CD14-positive monocyte (primary cell): ENCODE measurements around the gene MRTFB. TPM values are rescaled to one million over a fixed set of nuclear protein-coding genes. Genes with fewer than 3 reads are reported as not detected.

Experiments
- DNase-seq, 3 donors: peaks; one replicate each; pipeline ENCODE4 v3.0.0-alpha.2; 2011 to 2022
- H2AFZ ChIP-seq: 2 replicates; pipeline ENCODE4 v1.6.0; 2012; ENCODE audit warnings: mild to moderate bottlenecking, low read depth, low read length, inconsistent platforms; ENCODE audit not compliant: insufficient read depth, poor library complexity, severe bottlenecking
- H3K27ac ChIP-seq, 2 donors: 1 replicate in 1 of 2; 2 replicates in 1 of 2; pipeline ENCODE4 v1.5.1; 2012 to 2013; ENCODE audit warnings: low read length in 2 of 2, control low read depth in 1 of 2, inconsistent platforms in 1 of 2, low read depth in 1 of 2, mild to moderate bottlenecking in 1 of 2
- H3K27me3 ChIP-seq, 2 donors: one replicate each; pipeline versions ENCODE4 v1.6.0 to v1.6.1; 2011 to 2013; ENCODE audit warnings: low read length in 2 of 2; ENCODE audit not compliant: control insufficient read depth in 2 of 2, insufficient read depth in 2 of 2
- H3K36me3 ChIP-seq, 2 donors: replicated peaks in 1 of 2; 1 replicate in 1 of 2; 2 replicates in 1 of 2; pipeline versions ENCODE4 v1.5.1 to v1.6.1; 2012 to 2013; ENCODE audit warnings: low read length in 2 of 2, control low read depth in 1 of 2, inconsistent platforms in 1 of 2, mild to moderate bottlenecking in 1 of 2; ENCODE audit not compliant: insufficient read depth in 2 of 2, control insufficient read depth in 1 of 2
- H3K4me1 ChIP-seq, 2 donors: 1 replicate in 1 of 2; 2 replicates in 1 of 2; pipeline versions ENCODE4 v1.5.1 to v1.6.1; 2012 to 2013; ENCODE audit warnings: low read length in 2 of 2, control low read depth in 1 of 2, inconsistent platforms in 1 of 2, mild to moderate bottlenecking in 1 of 2, moderate library complexity in 1 of 2; ENCODE audit not compliant: insufficient read depth in 2 of 2, control insufficient read depth in 1 of 2
- H3K4me2 ChIP-seq: replicated peaks from 2 replicates; pipeline ENCODE3; 2012; ENCODE audit warnings: low read length, moderate library complexity, mild to moderate bottlenecking; ENCODE audit not compliant: poor library complexity, severe bottlenecking; ENCODE audit errors: extremely low read depth
- H3K4me3 ChIP-seq, 3 experiments: fragments of 200-600 bp in 1 of 3; sonication (generic) in 1 of 3; replicated peaks in 1 of 3; 1 replicate in 2 of 3; 2 replicates in 1 of 3; pipeline ENCODE4 v1.5.1; 2011 to 2013; ENCODE audit warnings: low read length in 3 of 3, mild to moderate bottlenecking in 3 of 3, control low read depth in 2 of 3, low read depth in 2 of 3, inconsistent platforms in 1 of 3, moderate library complexity in 1 of 3
- H3K79me2 ChIP-seq: 2 replicates; pipeline ENCODE4 v1.6.0; 2012; ENCODE audit warnings: mild to moderate bottlenecking, control low read depth, inconsistent platforms, low read length, moderate library complexity; ENCODE audit not compliant: insufficient read depth
- H3K9ac ChIP-seq: 2 replicates; pipeline ENCODE4 v1.6.0; 2017; ENCODE audit warnings: low read length, mild to moderate bottlenecking; ENCODE audit not compliant: insufficient read depth, poor library complexity, severe bottlenecking
- H3K9me3 ChIP-seq, 2 donors: replicated peaks in 1 of 2; 1 replicate in 1 of 2; 2 replicates in 1 of 2; pipeline versions ENCODE4 v1.5.1 to v1.6.1; 2012 to 2013; ENCODE audit warnings: low read length in 2 of 2, control low read depth in 1 of 2; ENCODE audit not compliant: control insufficient read depth in 1 of 2, insufficient read depth in 1 of 2
- H4K20me1 ChIP-seq: 2 replicates; pipeline ENCODE4 v1.6.0; 2012; ENCODE audit warnings: mild to moderate bottlenecking, low read length, control low read depth, moderate library complexity; ENCODE audit not compliant: insufficient read depth
- H3K27ac Mint-ChIP-seq, 7 donors: one replicate each; pipeline ENCODE4 v1.8.0; 2020; ENCODE audit warnings: mild to moderate bottlenecking in 7 of 7, mixed read lengths in 7 of 7, moderate library complexity in 6 of 7, inconsistent platforms in 2 of 7
- H3K27me3 Mint-ChIP-seq, 3 donors: one replicate each; pipeline ENCODE4 v1.8.0; 2021 to 2022; ENCODE audit warnings: low read depth in 3 of 3, mild to moderate bottlenecking in 3 of 3, mixed read lengths in 3 of 3, moderate library complexity in 3 of 3, inconsistent platforms in 1 of 3
- H3K36me3 Mint-ChIP-seq, 2 donors: one replicate each; pipeline ENCODE4 v1.8.0; 2020; ENCODE audit warnings: mixed read lengths in 2 of 2, inconsistent platforms in 1 of 2, mild to moderate bottlenecking in 1 of 2
- H3K4me1 Mint-ChIP-seq: one replicate; pipeline ENCODE4 v1.8.0; 2020; ENCODE audit warnings: mild to moderate bottlenecking, mixed read lengths
- H3K4me3 Mint-ChIP-seq, 2 donors: one replicate each; pipeline ENCODE4 v1.8.0; 2020; ENCODE audit warnings: mild to moderate bottlenecking in 2 of 2, mixed read lengths in 2 of 2, moderate library complexity in 1 of 2
- H3K9me3 Mint-ChIP-seq, 7 donors: one replicate each; pipeline ENCODE4 v1.8.0; 2020 to 2022; ENCODE audit warnings: mixed read lengths in 7 of 7, mild to moderate bottlenecking in 6 of 7, moderate library complexity in 6 of 7, inconsistent platforms in 2 of 7
- WGBS: methylation state at CpG from one replicate; pipeline ENCODE4 v1.1.5; 2013; ENCODE audit warnings: missing lambda C conversion rate; ENCODE audit not compliant: insufficient coverage; 5-methylcytosine and 5-hydroxymethylcytosine counted together
- intact Hi-C, 2 donors: fragments of 100-400 bp; cut with micrococcal nuclease; formaldehyde crosslinking; loops; one replicate each; pipeline versions ENCODE4 v1.15.0 to v1.15.1; 2023
- polyA plus RNA-seq, 3 donors: library from polyadenylated mRNA; depleted of rRNA in 1 of 3; unstranded in 2 of 3; stranded (reverse) in 1 of 3; fragments of 300-500 nt in 2 of 3; fragments of >200 nt in 1 of 3; fragmentation: Illumina TruSeq in 2 of 3; gene quantifications; 1 replicate in 2 of 3; 2 replicates in 1 of 3; pipeline ENCODE4 v1.2.3, GENCODE V29; 2012 to 2021
- TF ChIP-seq, protein P1 (sequence below): fragments of 200-600 bp; IDR thresholded peaks from one replicate; pipeline ENCODE4 v1.8.0; 2022; ENCODE audit warnings: antibody characterized with exemption, mild to moderate bottlenecking

Gene MRTFB
- polyA plus RNA-seq, 3 donors, result 0.69 to 1.4 (median 0.87) TPM

DNA sequence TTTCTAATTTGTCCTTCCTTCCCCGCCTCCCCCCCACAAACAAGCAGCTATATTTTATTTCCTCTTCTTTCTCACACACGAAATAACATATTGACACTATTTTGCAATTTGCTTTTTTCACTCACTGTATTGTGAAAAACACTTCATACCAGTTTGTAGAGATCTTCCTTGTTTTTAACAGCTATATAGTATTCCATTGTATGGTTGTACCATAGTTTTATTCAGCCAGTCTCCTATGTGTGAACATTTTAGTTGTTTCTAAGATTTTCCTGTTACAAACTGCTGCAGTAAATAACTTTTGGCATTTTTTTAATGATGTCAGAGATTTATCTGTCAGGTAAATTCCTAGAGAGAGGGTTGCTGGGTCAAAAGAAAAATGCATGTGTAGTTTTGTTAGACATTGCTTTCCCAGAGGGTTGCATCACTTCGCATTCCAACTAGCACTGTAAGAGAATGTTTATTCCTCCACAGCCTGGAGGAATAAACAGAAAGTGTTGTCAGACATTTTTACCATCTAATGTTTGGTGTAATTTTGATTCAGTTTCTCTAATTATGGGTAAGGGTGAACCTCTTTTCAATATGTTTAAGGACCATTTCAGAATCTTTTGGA, 101.2 kb downstream of the MRTFB start:
- H3K9me3 Mint-ChIP-seq, result peaks cover 0 to 2% (median 0%) of the 10 kb centered on the region in 7 donors
- no peak overlapping the region for H3K4me3 Mint-ChIP-seq
- Histone ChIP-seq H3K4me1 (no peaks in the 10 kb centered on the region), H4K20me1 (no peaks in the 10 kb centered on the region), H3K79me2 (no peaks in the 10 kb centered on the region), H3K4me3 (no peak overlapping the region), H3K9ac (no peak overlapping the region), H3K9me3 (no peaks in the 10 kb centered on the region), H3K4me2 (no peak overlapping the region), H3K27me3 (no peaks in the 10 kb centered on the region), H3K36me3 (no peaks in the 10 kb centered on the region), H2AFZ (no peak overlapping the region), H3K27ac (no peak overlapping the region)
- 100% methylated on average over 1 of the region's 3 CpGs for WGBS
- H3K27ac Mint-ChIP-seq, result peak overlapping the region in 1 of 7 donors; percentile 6
- intact Hi-C loops, result no loop called here
- H3K4me1 Mint-ChIP-seq, result peaks cover 11% of the 10 kb centered on the region
- H3K36me3 Mint-ChIP-seq, result no peaks in the 10 kb centered on the region
- peaks cover 0 to 3% (median 2%) of the 10 kb centered on the region in 3 donors for H3K27me3 Mint-ChIP-seq
- DNase-seq, result no peak
- TF ChIP-seq, protein P1, sequence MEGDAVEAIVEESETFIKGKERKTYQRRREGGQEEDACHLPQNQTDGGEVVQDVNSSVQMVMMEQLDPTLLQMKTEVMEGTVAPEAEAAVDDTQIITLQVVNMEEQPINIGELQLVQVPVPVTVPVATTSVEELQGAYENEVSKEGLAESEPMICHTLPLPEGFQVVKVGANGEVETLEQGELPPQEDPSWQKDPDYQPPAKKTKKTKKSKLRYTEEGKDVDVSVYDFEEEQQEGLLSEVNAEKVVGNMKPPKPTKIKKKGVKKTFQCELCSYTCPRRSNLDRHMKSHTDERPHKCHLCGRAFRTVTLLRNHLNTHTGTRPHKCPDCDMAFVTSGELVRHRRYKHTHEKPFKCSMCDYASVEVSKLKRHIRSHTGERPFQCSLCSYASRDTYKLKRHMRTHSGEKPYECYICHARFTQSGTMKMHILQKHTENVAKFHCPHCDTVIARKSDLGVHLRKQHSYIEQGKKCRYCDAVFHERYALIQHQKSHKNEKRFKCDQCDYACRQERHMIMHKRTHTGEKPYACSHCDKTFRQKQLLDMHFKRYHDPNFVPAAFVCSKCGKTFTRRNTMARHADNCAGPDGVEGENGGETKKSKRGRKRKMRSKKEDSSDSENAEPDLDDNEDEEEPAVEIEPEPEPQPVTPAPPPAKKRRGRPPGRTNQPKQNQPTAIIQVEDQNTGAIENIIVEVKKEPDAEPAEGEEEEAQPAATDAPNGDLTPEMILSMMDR, result no peak

DNA sequence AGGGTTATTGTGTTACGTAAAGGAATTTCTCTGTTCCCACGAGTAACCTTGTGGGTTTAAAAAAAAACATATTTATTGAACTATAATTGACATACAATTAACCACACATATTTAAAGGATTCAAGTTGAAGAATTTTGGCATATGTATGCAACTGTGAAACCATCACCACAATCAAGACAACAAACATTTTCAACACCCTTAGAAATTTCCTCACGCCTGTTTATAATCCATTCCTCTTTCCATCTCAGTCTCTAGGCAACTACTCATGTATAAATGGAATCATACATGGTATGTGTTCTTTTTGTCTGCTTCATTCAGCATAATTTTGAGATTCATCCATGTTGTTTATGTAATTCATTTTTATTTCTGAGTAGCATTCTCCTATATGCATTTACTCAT, 104.0 kb downstream of the MRTFB start:
- H3K27me3 Mint-ChIP-seq, result peaks cover 0 to 5% (median 1%) of the 10 kb centered on the region in 3 donors
- Histone ChIP-seq H2AFZ (no peak overlapping the region), H3K9ac (no peak overlapping the region), H3K4me1 (no peaks in the 10 kb centered on the region), H3K9me3 (no peaks in the 10 kb centered on the region), H3K4me3 (no peak overlapping the region), H3K27me3 (no peaks in the 10 kb centered on the region), H3K4me2 (no peak overlapping the region), H4K20me1 (no peaks in the 10 kb centered on the region), H3K36me3 (no peaks in the 10 kb centered on the region), H3K27ac (no peak overlapping the region), H3K79me2 (no peaks in the 10 kb centered on the region)
- H3K36me3 Mint-ChIP-seq, result no peaks in the 10 kb centered on the region
- TF ChIP-seq, protein P1, result no peak
- intact Hi-C loops, result no loop called here
- no peak overlapping the region for H3K4me3 Mint-ChIP-seq
- DNase-seq, result no peak
- H3K4me1 Mint-ChIP-seq, result peaks cover 2% of the 10 kb centered on the region
- H3K9me3 Mint-ChIP-seq, result peaks cover 0 to 2% (median 0%) of the 10 kb centered on the region in 7 donors
- H3K27ac Mint-ChIP-seq, result no peak overlapping the region
- no CpG with 5 or more reads among the region's 3 CpGs for WGBS
